DND-41 (cell line): ENCODE measurements around the gene STK16.
"Not testable (repeated sequence)": the region's sequence is repeated elsewhere in the genome, so short reads cannot be mapped to it uniquely, and the experiment has no call there.

ENCODE experiments used
- ATAC-seq: fragments of 200-7000 bp; cut with Tn5 transposase; 3 replicates; pipeline ENCODE4 v1.9.1; 2021; ENCODE audit warnings: low read depth; ENCODE audit not compliant: insufficient read depth
- DNase-seq: peaks from one replicate; pipeline ENCODE4 v3.0.0-alpha.2; 2020
- H2AFZ ChIP-seq: 2 replicates; pipeline ENCODE4 v1.6.0; 2012; ENCODE audit warnings: low read depth, low read length
- H3K27ac ChIP-seq: 2 replicates; pipeline ENCODE4 v1.5.1; 2012; ENCODE audit warnings: low read length, inconsistent platforms
- H3K27me3 ChIP-seq: fragments of 200-600 bp; sonication (generic); 2 replicates; pipeline ENCODE4 v1.6.0; 2012; ENCODE audit warnings: low read length, mild to moderate bottlenecking, inconsistent platforms; ENCODE audit not compliant: insufficient read depth, poor library complexity
- H3K36me3 ChIP-seq: 2 replicates; pipeline ENCODE4 v1.5.1; 2012; ENCODE audit warnings: low read length, inconsistent platforms; ENCODE audit not compliant: insufficient read depth
- H3K4me1 ChIP-seq: 2 replicates; pipeline ENCODE4 v1.5.1; 2012; ENCODE audit warnings: mild to moderate bottlenecking, low read length; ENCODE audit not compliant: insufficient read depth
- H3K4me2 ChIP-seq: 2 replicates; pipeline ENCODE4 v1.6.0; 2012; ENCODE audit warnings: mild to moderate bottlenecking, moderate library complexity, low read length, inconsistent platforms; ENCODE audit not compliant: insufficient read depth
- H3K4me3 ChIP-seq, 2 experiments: fragments of 200-600 bp in 1 of 2; shearing (Covaris generic) in 1 of 2; 2 replicates each; pipeline ENCODE4 v1.5.1; 2012 to 2016; ENCODE audit warnings: inconsistent platforms in 2 of 2, low read length in 2 of 2, mild to moderate bottlenecking in 2 of 2, low read depth in 1 of 2, moderate library complexity in 1 of 2
- H3K79me2 ChIP-seq: 2 replicates; pipeline ENCODE4 v1.6.0; 2012; ENCODE audit warnings: low read length, inconsistent platforms; ENCODE audit not compliant: insufficient read depth
- H3K9ac ChIP-seq: 2 replicates; pipeline ENCODE4 v1.6.0; 2012; ENCODE audit warnings: low read depth, mild to moderate bottlenecking, inconsistent platforms, low read length, moderate library complexity
- H3K9me3 ChIP-seq: 2 replicates; pipeline ENCODE4 v1.5.1; 2012; ENCODE audit warnings: low read length, moderate library complexity, mild to moderate bottlenecking, inconsistent platforms; ENCODE audit not compliant: insufficient read depth, severe bottlenecking
- H4K20me1 ChIP-seq: 2 replicates; pipeline ENCODE4 v1.6.0; 2012; ENCODE audit warnings: low read length; ENCODE audit not compliant: insufficient read depth
- CTCF ChIP-seq: IDR thresholded peaks from 2 replicates; pipeline ENCODE4 v1.5.1; 2012; ENCODE audit warnings: borderline replicate concordance, low read length, moderate library complexity, mild to moderate bottlenecking; ENCODE audit not compliant: poor library complexity, severe bottlenecking; ENCODE audit errors: extremely low read depth
- EZH2 ChIP-seq: IDR thresholded peaks from 3 replicates; pipeline ENCODE4 v1.6.1; 2012; ENCODE audit warnings: borderline replicate concordance, low read depth, mild to moderate bottlenecking, moderate library complexity, low read length, inconsistent platforms; ENCODE audit not compliant: severe bottlenecking

The STK16 gene

DNA sequence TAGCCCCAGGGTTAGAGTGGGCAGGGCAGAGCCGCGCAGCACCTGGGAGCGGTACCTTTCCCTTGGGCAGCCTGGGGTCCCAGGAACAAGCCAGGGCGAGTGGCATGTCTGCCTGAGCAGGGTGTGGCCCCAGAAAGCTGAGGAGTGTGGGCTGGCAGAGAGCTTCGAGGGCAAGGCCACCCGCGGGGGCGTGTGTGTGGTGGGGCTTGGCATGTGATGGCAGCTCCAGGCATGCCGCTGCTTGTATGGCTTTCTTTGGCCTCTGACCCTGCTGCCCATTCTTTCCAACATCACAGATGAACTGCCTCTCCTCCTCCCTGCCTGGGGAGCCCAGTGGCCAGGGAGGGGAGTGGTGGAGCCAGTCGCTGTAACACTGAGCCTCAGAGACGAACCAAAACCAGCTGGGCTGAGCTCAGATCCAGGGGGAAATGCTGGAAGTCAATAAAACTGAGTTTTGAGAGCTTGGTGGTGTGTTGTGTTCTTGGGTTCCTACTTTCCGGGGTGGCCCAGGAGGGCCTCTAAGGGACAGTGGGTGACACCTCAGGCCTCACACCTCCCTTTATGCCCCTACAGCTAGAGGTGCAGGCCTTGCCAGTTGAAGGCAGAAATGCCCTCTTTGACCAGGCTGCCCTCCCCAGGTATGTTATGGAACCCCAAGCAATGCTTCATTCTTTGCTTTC lies 41.3 kb downstream of the STK16 start:
- Histone ChIP-seq H2AFZ (no peak overlapping the region), H3K9me3 (no peaks in the 10 kb centered on the region), H3K9ac (no peak overlapping the region), H3K36me3 (0 out of 2 replicates have a peak, but pooled peaks cover 6% of the 10 kb centered on the region), H3K27me3 (no peaks in the 10 kb centered on the region), H3K27ac (no peak overlapping the region), H3K4me1 (no peaks in the 10 kb centered on the region), H4K20me1 (no peaks in the 10 kb centered on the region; the same call in 1 of the 2 replicates), H3K79me2 (no peaks in the 10 kb centered on the region), H3K4me3 (no peak overlapping the region), H3K4me2 (no peak overlapping the region)
- no peak; the same call in 2 of the 3 replicates for ATAC-seq
- DNase-seq = no peak
- no peak for TF ChIP-seq CTCF
- TF ChIP-seq EZH2 = no peak

- not testable (repeated sequence) for H3K4me2 ChIP-seq, H4K20me1 ChIP-seq, H3K36me3 ChIP-seq, DNase-seq, H3K4me3 ChIP-seq, H3K27ac ChIP-seq, H2AFZ ChIP-seq, H3K79me2 ChIP-seq, H3K4me1 ChIP-seq, ATAC-seq, H3K27me3 ChIP-seq, H3K9ac ChIP-seq, H3K9me3 ChIP-seq
Observed at GRCh38 chr2:219287116-219287440, 41.8 kb downstream of the STK16 start.

GRCh38 chr2:219287580-219288265 lies 42.4 kb downstream of the STK16 start:
- no peaks in the 10 kb centered on the region for H3K4me1 ChIP-seq
- no peak for DNase-seq
- no peak for ATAC-seq
- no peaks in the 10 kb centered on the region for H3K9me3 ChIP-seq
- H3K4me2 ChIP-seq = no peak overlapping the region
- H3K27me3 ChIP-seq = peaks cover 5% of the 10 kb centered on the region
- no peaks in the 10 kb centered on the region for H3K79me2 ChIP-seq
- H3K36me3 ChIP-seq = 0 out of 2 replicates have a peak, but pooled peaks cover 6% of the 10 kb centered on the region
- H2AFZ ChIP-seq = no peak overlapping the region
- H3K27ac ChIP-seq = no peak overlapping the region
- no peak for TF ChIP-seq CTCF
- no peak for TF ChIP-seq EZH2
- no peaks in the 10 kb centered on the region; the same call in 1 of the 2 replicates for H4K20me1 ChIP-seq
- H3K4me3 ChIP-seq = no peak overlapping the region
- H3K9ac ChIP-seq = no peak overlapping the region

- H3K36me3 ChIP-seq = 0 out of 2 replicates have a peak, but pooled peaks cover 6% of the 10 kb centered on the region
- no peak overlapping the region for H3K4me3 ChIP-seq
- H3K4me2 ChIP-seq = no peak overlapping the region
- no peaks in the 10 kb centered on the region for H3K79me2 ChIP-seq
- no peak for TF ChIP-seq EZH2
- no peak for TF ChIP-seq CTCF
- DNase-seq = no peak
- peaks cover 5% of the 10 kb centered on the region for H3K27me3 ChIP-seq
- no peak overlapping the region for H3K9ac ChIP-seq
- no peaks in the 10 kb centered on the region for H3K9me3 ChIP-seq
- H3K27ac ChIP-seq = no peak overlapping the region
- no peak overlapping the region for H2AFZ ChIP-seq
- H3K4me1 ChIP-seq = peaks cover 3% of the 10 kb centered on the region
- H4K20me1 ChIP-seq = no peaks in the 10 kb centered on the region; the same call in 1 of the 2 replicates
- no peak for ATAC-seq
Observed at GRCh38 chr2:219289195-219289536, 43.9 kb downstream of the STK16 start.
